WI38 (cell line): ENCODE measurements around the gene DLGAP1.

Experiments used
- H3K4me3 ChIP-seq: 2 replicates; pipeline ENCODE4 v1.5.1; 2011; ENCODE audit warnings: low read depth, mild to moderate bottlenecking, control low read depth, low read length
- TF ChIP-seq, protein P1 (sequence below): IDR thresholded peaks from 2 replicates; pipeline ENCODE4 v1.5.1; 2012; ENCODE audit warnings: low read depth, mild to moderate bottlenecking, control low read depth, low read length

Gene DLGAP1

GRCh38 chr18:4074647-4075046, 380.5 kb downstream of the DLGAP1 start:
- H3K4me3 ChIP-seq: no peak overlapping the region
- TF ChIP-seq, protein P1, sequence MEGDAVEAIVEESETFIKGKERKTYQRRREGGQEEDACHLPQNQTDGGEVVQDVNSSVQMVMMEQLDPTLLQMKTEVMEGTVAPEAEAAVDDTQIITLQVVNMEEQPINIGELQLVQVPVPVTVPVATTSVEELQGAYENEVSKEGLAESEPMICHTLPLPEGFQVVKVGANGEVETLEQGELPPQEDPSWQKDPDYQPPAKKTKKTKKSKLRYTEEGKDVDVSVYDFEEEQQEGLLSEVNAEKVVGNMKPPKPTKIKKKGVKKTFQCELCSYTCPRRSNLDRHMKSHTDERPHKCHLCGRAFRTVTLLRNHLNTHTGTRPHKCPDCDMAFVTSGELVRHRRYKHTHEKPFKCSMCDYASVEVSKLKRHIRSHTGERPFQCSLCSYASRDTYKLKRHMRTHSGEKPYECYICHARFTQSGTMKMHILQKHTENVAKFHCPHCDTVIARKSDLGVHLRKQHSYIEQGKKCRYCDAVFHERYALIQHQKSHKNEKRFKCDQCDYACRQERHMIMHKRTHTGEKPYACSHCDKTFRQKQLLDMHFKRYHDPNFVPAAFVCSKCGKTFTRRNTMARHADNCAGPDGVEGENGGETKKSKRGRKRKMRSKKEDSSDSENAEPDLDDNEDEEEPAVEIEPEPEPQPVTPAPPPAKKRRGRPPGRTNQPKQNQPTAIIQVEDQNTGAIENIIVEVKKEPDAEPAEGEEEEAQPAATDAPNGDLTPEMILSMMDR: no peak

DNA sequence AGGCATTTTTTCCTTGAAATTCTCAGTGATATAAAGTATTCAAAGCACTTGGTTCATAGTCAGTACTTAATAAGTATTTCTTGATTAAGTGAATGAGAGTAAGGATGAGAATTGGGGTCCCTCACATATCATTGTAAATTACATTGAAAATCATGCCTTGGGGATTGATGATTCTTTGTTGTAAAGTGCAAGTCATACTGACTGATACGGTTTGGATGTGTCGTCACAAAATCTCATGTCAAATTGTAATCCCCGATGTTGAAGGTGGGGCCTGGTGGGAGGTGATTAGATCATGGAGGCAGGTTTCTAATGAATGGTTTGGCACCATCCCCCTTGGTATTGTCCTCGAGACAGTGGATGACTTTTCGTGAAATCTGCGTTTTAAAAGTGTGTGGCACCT, 385.9 kb downstream of the DLGAP1 start:
- TF ChIP-seq, protein P1: no peak
- no peak overlapping the region for H3K4me3 ChIP-seq

DNA sequence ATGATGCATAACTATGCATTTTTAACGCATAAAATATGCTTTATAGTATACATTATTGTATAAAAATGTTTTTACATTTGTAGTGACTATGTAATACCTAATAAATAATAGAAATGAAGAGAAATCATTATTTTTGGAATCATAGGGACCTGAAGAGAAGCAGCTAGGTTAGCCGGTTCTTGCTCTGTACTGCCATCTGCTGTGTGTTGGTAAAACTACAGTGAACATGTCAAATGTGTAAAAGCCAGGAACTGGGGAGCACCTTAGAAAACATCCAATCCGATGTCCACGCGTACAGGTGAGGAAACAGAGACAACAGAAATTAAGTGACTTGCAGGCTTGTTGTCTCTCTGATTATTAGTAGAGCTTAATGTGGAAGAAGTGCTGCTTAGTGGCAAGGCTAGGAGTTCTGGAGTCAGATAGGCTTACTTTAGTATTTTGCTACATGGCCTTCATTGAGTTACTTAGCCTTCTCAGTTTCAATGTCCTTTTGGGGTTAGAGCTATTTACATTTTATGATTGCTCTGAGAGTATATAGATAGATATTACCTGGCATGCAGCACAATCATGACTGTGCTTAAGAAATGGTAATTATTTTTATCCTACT, 386.5 kb downstream of the DLGAP1 start:
- H3K4me3 ChIP-seq: no peak overlapping the region
- TF ChIP-seq, protein P1: peak; percentile 82

DNA sequence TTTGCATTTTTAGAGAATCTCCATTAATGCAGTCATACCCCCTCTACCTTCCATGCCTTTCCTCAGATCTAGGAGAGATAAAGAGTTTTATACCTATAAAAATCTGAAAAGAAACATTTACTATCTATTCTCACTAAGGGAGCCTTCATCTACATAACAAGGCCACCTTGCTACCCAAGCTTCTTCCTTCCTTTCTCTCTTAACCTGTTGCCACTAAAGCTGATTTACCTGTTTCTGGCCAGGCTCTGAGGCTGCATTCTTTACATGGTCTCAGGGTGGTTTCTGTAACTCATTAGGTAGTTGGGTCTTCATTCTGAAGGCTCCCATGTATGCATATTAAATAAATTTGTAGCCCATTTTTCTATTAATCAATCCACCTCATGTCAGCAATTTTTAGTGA, 391.6 kb downstream of the DLGAP1 start:
- H3K4me3 ChIP-seq: no peak overlapping the region
- TF ChIP-seq, protein P1: no peak

- H3K4me3 ChIP-seq: no peak overlapping the region
- TF ChIP-seq, protein P1: no peak
Measured at GRCh38 chr18:4060427-4061281, 394.5 kb downstream of the DLGAP1 start.

GRCh38 chr18:4058179-4058578, 396.9 kb downstream of the DLGAP1 start:
- TF ChIP-seq, protein P1: no peak
- H3K4me3 ChIP-seq: no peak overlapping the region
